ENCODE data around the gene SFT2D2.

The SFT2D2 gene

GRCh38 chr1:168301664-168302320 is 76.0 kb downstream of the SFT2D2 start:
- Histone ChIP-seq H3K27me3 (no peaks in the 10 kb centered on the region), H3K36me3 (no peaks in the 10 kb centered on the region), H3K4me1 (ENCODE audit: control insufficient read depth in 1 of 2, insufficient read depth in 1 of 2, low read depth in 1 of 2, low read length in 1 of 2) (no peaks in the 10 kb centered on the region), H3K4me3 (ENCODE audit: low read depth in 1 of 2, low read length in 1 of 2) (no peak overlapping the region), H3K9me3 (no peaks in the 10 kb centered on the region), H3K27ac (no peak overlapping the region)
- no peak for TF ChIP-seq CTCF (IDR thresholded peaks at IDR 0.05)
